ENCODE data around the gene VANGL1. TPM values are rescaled to one million over a fixed set of nuclear protein-coding genes. Genes with fewer than 3 reads are reported as not detected.

The VANGL1 gene
- total RNA-seq, 1 donor from 2014 or later: 8.5 TPM

- no peak for TF ChIP-seq CTCF (IDR thresholded peaks at IDR 0.05)
- no peak for TF ChIP-seq EZH2phosphoT487 (IDR thresholded peaks at IDR 0.05)
- no peak for TF ChIP-seq EZH2 (IDR thresholded peaks at IDR 0.05)
- H3K9ac ChIP-seq: no peak overlapping the region
- H3K36me3 ChIP-seq: no peaks in the 10 kb centered on the region
- no peaks in the 10 kb centered on the region for H3K9me3 Mint-ChIP-seq
- H3K27ac Mint-ChIP-seq: no peak overlapping the region
- H3K27ac ChIP-seq: no peak overlapping the region
- H3K4me1 Mint-ChIP-seq: peaks cover 1% of the 10 kb centered on the region
- no peak overlapping the region for H3K4me2 ChIP-seq
- no peak for DNase-seq (ENCODE audit: low spot score)
- H3K36me3 Mint-ChIP-seq: no peaks in the 10 kb centered on the region
- H3K79me2 ChIP-seq (ENCODE audit: low read depth): no peaks in the 10 kb centered on the region
- no peak overlapping the region for H3K4me3 ChIP-seq
- no peak overlapping the region for H2AFZ ChIP-seq (replicated peaks)
- no peaks in the 10 kb centered on the region for H3F3A ChIP-seq (ENCODE audit: low read depth)
- no peak overlapping the region for H3K4me3 Mint-ChIP-seq
- H3K4me1 ChIP-seq: no peaks in the 10 kb centered on the region
- H3K9me3 ChIP-seq (ENCODE audit: low read depth): no peaks in the 10 kb centered on the region
- H4K20me1 ChIP-seq (ENCODE audit: low read depth): no peaks in the 10 kb centered on the region
- H3K27me3 Mint-ChIP-seq (ENCODE audit: insufficient read depth, low read depth): no peaks in the 10 kb centered on the region
- H3K27me3 ChIP-seq: no peaks in the 10 kb centered on the region
Observed at GRCh38 chr1:115714572-115715141, 72.9 kb downstream of the VANGL1 start.

GRCh38 chr1:115717541-115717940 lies 75.8 kb downstream of the VANGL1 start:
- H3K4me1 ChIP-seq: no peaks in the 10 kb centered on the region
- no peak overlapping the region for H3K27ac Mint-ChIP-seq
- H3K27ac ChIP-seq: no peak overlapping the region
- no peaks in the 10 kb centered on the region for H3K36me3 Mint-ChIP-seq
- TF ChIP-seq CTCF (IDR thresholded peaks at IDR 0.05) (peak; percentile 60), EZH2phosphoT487 (IDR thresholded peaks at IDR 0.05) (no peak)
- H3K9me3 ChIP-seq (ENCODE audit: low read depth): no peaks in the 10 kb centered on the region
- no peak overlapping the region for H3K4me3 Mint-ChIP-seq
- H2AFZ ChIP-seq (replicated peaks): no peak overlapping the region
- peaks cover 5% of the 10 kb centered on the region for H3K4me1 Mint-ChIP-seq
- H3K36me3 ChIP-seq: no peaks in the 10 kb centered on the region
- no peak overlapping the region for H3K9ac ChIP-seq
- no peaks in the 10 kb centered on the region for H3F3A ChIP-seq (ENCODE audit: low read depth)
- no peaks in the 10 kb centered on the region for H3K9me3 Mint-ChIP-seq
- peak; percentile 68 for DNase-seq (ENCODE audit: low spot score)
- no peaks in the 10 kb centered on the region for H3K79me2 ChIP-seq (ENCODE audit: low read depth)
- H3K27me3 Mint-ChIP-seq (ENCODE audit: insufficient read depth, low read depth): peaks cover 2% of the 10 kb centered on the region
- H3K4me2 ChIP-seq: no peak overlapping the region
- H3K4me3 ChIP-seq: no peak overlapping the region
- no peaks in the 10 kb centered on the region for H4K20me1 ChIP-seq (ENCODE audit: low read depth)
- no peaks in the 10 kb centered on the region for H3K27me3 ChIP-seq

- H3K4me1 ChIP-seq: no peaks in the 10 kb centered on the region
- Mint-ChIP-seq H3K9me3 (no peaks in the 10 kb centered on the region), H3K4me1 (peaks cover 5% of the 10 kb centered on the region), H3K27ac (no peak overlapping the region), H3K36me3 (no peaks in the 10 kb centered on the region), H3K27me3 (ENCODE audit: insufficient read depth, low read depth) (peaks cover 2% of the 10 kb centered on the region), H3K4me3 (no peak overlapping the region)
- H3K36me3 ChIP-seq: no peaks in the 10 kb centered on the region
- no peak overlapping the region for H2AFZ ChIP-seq (replicated peaks)
- no peaks in the 10 kb centered on the region for H3K79me2 ChIP-seq (ENCODE audit: low read depth)
- no peaks in the 10 kb centered on the region for H3K9me3 ChIP-seq (ENCODE audit: low read depth)
- no peak overlapping the region for H3K27ac ChIP-seq
- TF ChIP-seq CTCF (IDR thresholded peaks at IDR 0.05) (no peak), EZH2 (IDR thresholded peaks at IDR 0.05) (no peak), EZH2phosphoT487 (IDR thresholded peaks at IDR 0.05) (no peak)
- no peaks in the 10 kb centered on the region for H3F3A ChIP-seq (ENCODE audit: low read depth)
- DNase-seq (ENCODE audit: low spot score): no peak
- no peak overlapping the region for H3K9ac ChIP-seq
- no peaks in the 10 kb centered on the region for H4K20me1 ChIP-seq (ENCODE audit: low read depth)
- no peak overlapping the region for H3K4me3 ChIP-seq
- no peak overlapping the region for H3K4me2 ChIP-seq
- no peaks in the 10 kb centered on the region for H3K27me3 ChIP-seq
Observed at GRCh38 chr1:115718011-115718754, 76.4 kb downstream of the VANGL1 start.

Data from neural progenitor cell (in vitro differentiated cells).